Measurements from ENCODE around the gene FGF11. TPM values are rescaled to one million over a fixed set of nuclear protein-coding genes. Genes with fewer than 3 reads are reported as not detected.

Gene FGF11
- total and polyA plus RNA-seq, 2 of the 4 experiments (the other 2 are of a cell fraction) = 0.18 to 1.1 TPM

- Histone ChIP-seq H2BK5ac (ENCODE audit: low read depth, low read length, poor library complexity, severe bottlenecking) (no peak overlapping the region), H2BK15ac (ENCODE audit: low read depth, low read length) (no peak overlapping the region), H2BK120ac (ENCODE audit: low read depth, low read length) (no peak overlapping the region), H4K5ac (ENCODE audit: low read depth, low read length) (no peak overlapping the region), H3K23ac (ENCODE audit: low read depth, low read length) (no peak overlapping the region), H3K9ac (ENCODE audit: low read depth, low read length) (no peak overlapping the region), H4K20me1 (ENCODE audit: insufficient read depth, low read length) (peaks cover 16% of the 10 kb centered on the region; the same call in 1 of the 2 replicates), H3K27ac (ENCODE audit: insufficient read depth, low read length) (no peak overlapping the region), H3K79me1 (ENCODE audit: low read depth in 1 of 2, low read length in 2 of 2) (peaks cover 11 to 47% of the 10 kb centered on the region in 2 experiments; a peak in 2 of 4 replicates), H3K36me3 (ENCODE audit: control insufficient read depth, insufficient read depth, low read length) (peaks cover 30% of the 10 kb centered on the region), H3K4me1 (ENCODE audit: control insufficient read depth, insufficient read depth, low read length) (no peaks in the 10 kb centered on the region), H3K14ac (replicated peaks; ENCODE audit: low read depth, low read length) (no peak overlapping the region), H2AK5ac (ENCODE audit: low read depth, low read length) (no peak overlapping the region), H4K8ac (ENCODE audit: low read depth in 2 of 2, low read length in 2 of 2) (no peak overlapping the region), H3K18ac (ENCODE audit: low read depth, low read length) (no peak overlapping the region), H2AFZ (replicated peaks; ENCODE audit: low read length, poor library complexity) (no peak overlapping the region), H3K56ac (ENCODE audit: extremely low read depth, insufficient read depth, low read length) (no peak overlapping the region), H3K9me1 (ENCODE audit: insufficient read depth, low read length) (peaks cover 15% of the 10 kb centered on the region; the same call in 1 of the 2 replicates), H3K9me3 (ENCODE audit: control insufficient read depth, insufficient read depth, low read length) (no peaks in the 10 kb centered on the region), H2BK20ac (ENCODE audit: low read depth, low read length) (no peak overlapping the region), H2AK9ac (replicated peaks; ENCODE audit: low read depth, low read length, poor library complexity) (no peak overlapping the region), H3K4me2 (ENCODE audit: low read depth, low read length) (no peak overlapping the region), H3K4me3 (ENCODE audit: insufficient read depth, low read depth, low read length) (no peak overlapping the region), H3K27me3 (ENCODE audit: control insufficient read depth, insufficient read depth, low read length) (no peaks in the 10 kb centered on the region), H4K91ac (ENCODE audit: insufficient read depth, low read depth, low read length) (no peak overlapping the region), H3K4ac (ENCODE audit: low read depth, low read length) (no peak overlapping the region)
- DNase-seq (no peak), ATAC-seq (ENCODE audit: low read depth) (no peak)
- in situ Hi-C loops (cut with MboI; ENCODE audit: low sequenced_read_pairs) = no loop called here
- dilution Hi-C loops (cut with HindIII; ENCODE audit: low sequenced_read_pairs, unreplicated experiment) = no loop called here
- no peak for TF ChIP-seq FOS (IDR thresholded peaks at IDR 0.05; ENCODE audit: low read depth, low read length)
- no peak for TF ChIP-seq MAFK (IDR thresholded peaks at IDR 0.05; ENCODE audit: low read depth, low read length)
- no peak for TF ChIP-seq RFX5 (IDR thresholded peaks at IDR 0.05; ENCODE audit: low read depth, low read length)
- no peak for TF ChIP-seq BHLHE40 (IDR thresholded peaks at IDR 0.05; ENCODE audit: low read depth, low read length)
- no peak for TF ChIP-seq SMC3 (IDR thresholded peaks at IDR 0.05; ENCODE audit: low read depth, low read length)
- no peak for TF ChIP-seq CHD1 (IDR thresholded peaks at IDR 0.05; ENCODE audit: low read depth, low read length)
- no CpG with 5 or more reads among the region's 3 CpGs for WGBS, 2 experiments (ENCODE audit: extremely low coverage in 2 of 2, insufficient read length in 1 of 2)
- intact Hi-C loops (cut with micrococcal nuclease) = no loop called here
- BruUV-seq (replicated peaks) = no TSS peak
- CTCF ChIA-PET = interaction anchor here (0.5 kb wide), 1 partner anchor 14 kb away, joined by 3 read pairs; no protein-coding TSS in a partner anchor
- POLR2A ChIA-PET (ENCODE audit: unreplicated experiment) = interaction anchor here (1.2 kb wide), 1 partner anchor 18 kb away, joined by 8 read pairs; no protein-coding TSS in a partner anchor
Observed at GRCh38 chr17:7459961-7460545, 20.7 kb downstream of the FGF11 start.
